H1 (cell line): ENCODE data around the gene CTAG1A. TPM values are rescaled to one million over a fixed set of nuclear protein-coding genes. Genes with fewer than 3 reads are reported as not detected.
"Not testable (repeated sequence)": the region's sequence is repeated elsewhere in the genome, so short reads cannot be mapped to it uniquely, and the experiment has no call there.

Experiments used
- CTCF ChIA-PET: fragments of 300-600 bp; sonication (Branson Sonifier 250); formaldehyde crosslinking; loops from one replicate; lab custom pipeline; 2021; ENCODE audit not compliant: partially characterized antibody; lab: Charles Lee
- POLR2A ChIA-PET: fragments of 300-600 bp; sonication (Branson Sonifier 250); formaldehyde crosslinking; loops from one replicate; lab custom pipeline; 2021; ENCODE audit warnings: inconsistent platforms; ENCODE audit not compliant: partially characterized antibody; lab: Charles Lee
- DNase-seq, 2 experiments: peaks; one replicate each; pipeline versions ENCODE4 v3.0.0 to v3.0.0-alpha.2; 2010 to 2022; ENCODE audit warnings: low spot score in 2 of 2, low read depth in 1 of 2, mixed read lengths in 1 of 2
- FAIRE-seq: peaks from 2 replicates; lab custom pipeline; 2011; peaks lifted over from hg19 to GRCh38; lab: Jason Lieb, UNC
- H2AFZ ChIP-seq: 2 replicates; pipeline ENCODE4 v1.8.1; 2012; ENCODE audit warnings: low read length, inconsistent platforms
- H2AK5ac ChIP-seq: 2 replicates; pipeline ENCODE4 v1.6.1; 2013; ENCODE audit warnings: low read depth, low read length
- H2BK120ac ChIP-seq: replicated peaks from 2 replicates; pipeline ENCODE3; 2013; ENCODE audit warnings: low read depth, low read length, inconsistent platforms
- H2BK12ac ChIP-seq: 2 replicates; pipeline ENCODE4 v1.6.1; 2013; ENCODE audit warnings: low read depth, low read length
- H2BK15ac ChIP-seq: 2 replicates; pipeline ENCODE4 v1.6.1; 2013; ENCODE audit warnings: low read length
- H2BK20ac ChIP-seq: 2 replicates; pipeline ENCODE4 v1.6.1; 2013; ENCODE audit warnings: low read length
- H2BK5ac ChIP-seq: 2 replicates; pipeline ENCODE4 v1.6.1; 2013; ENCODE audit warnings: low read depth, low read length
- H3K14ac ChIP-seq: 2 replicates; pipeline ENCODE4 v1.6.1; 2013; ENCODE audit warnings: inconsistent platforms; ENCODE audit not compliant: insufficient read length
- H3K18ac ChIP-seq: 2 replicates; pipeline ENCODE4 v1.6.1; 2013; ENCODE audit warnings: low read length; ENCODE audit errors: extremely low read depth
- H3K23ac ChIP-seq: 2 replicates; pipeline ENCODE4 v1.6.1; 2013; ENCODE audit warnings: inconsistent platforms; ENCODE audit not compliant: insufficient read length
- H3K23me2 ChIP-seq: 2 replicates; pipeline ENCODE4 v1.6.1; 2013; ENCODE audit warnings: low read depth, low read length
- H3K27ac ChIP-seq: 2 replicates; pipeline ENCODE4 v1.6.1; 2011; ENCODE audit warnings: low read depth, low read length, inconsistent platforms
- H3K27me3 ChIP-seq, 4 experiments: replicated peaks in 1 of 4; 1 replicate in 1 of 4; 2 replicates in 3 of 4; pipeline versions ENCODE4 v1.6.1 to v1.8.1; 2011 to 2013; ENCODE audit warnings: low read length in 3 of 4, mild to moderate bottlenecking in 3 of 4, inconsistent platforms in 2 of 4, mixed read lengths in 2 of 4, moderate library complexity in 1 of 4; ENCODE audit not compliant: control insufficient read depth in 3 of 4, insufficient read depth in 3 of 4; ENCODE audit errors: extremely low read depth in 1 of 4
- H3K36me3 ChIP-seq, 4 experiments: 2 replicates each; pipeline versions ENCODE4 v1.6.1 to v1.8.1; 2011 to 2013; ENCODE audit warnings: mild to moderate bottlenecking in 4 of 4, low read length in 3 of 4, moderate library complexity in 2 of 4, control low read depth in 1 of 4, inconsistent platforms in 1 of 4; ENCODE audit not compliant: insufficient read depth in 4 of 4, control insufficient read depth in 2 of 4
- H3K4ac ChIP-seq: replicated peaks from 2 replicates; pipeline ENCODE3; 2013; ENCODE audit warnings: low read length, low read depth, mixed read lengths, inconsistent platforms; ENCODE audit not compliant: insufficient read length
- H3K4me1 ChIP-seq, 4 experiments: replicated peaks in 1 of 4; 1 replicate in 1 of 4; 2 replicates in 3 of 4; pipeline versions ENCODE4 v1.6.1 to v1.8.1; 2011 to 2013; ENCODE audit warnings: low read length in 3 of 4, inconsistent platforms in 2 of 4, mixed read lengths in 1 of 4; ENCODE audit not compliant: insufficient read depth in 4 of 4, control insufficient read depth in 3 of 4
- H3K4me2 ChIP-seq, 2 experiments: 2 replicates each; pipeline versions ENCODE4 v1.6.1 to v1.8.1; 2011 to 2013; ENCODE audit warnings: low read depth in 2 of 2, low read length in 2 of 2, control low read depth in 1 of 2, inconsistent platforms in 1 of 2, mild to moderate bottlenecking in 1 of 2; ENCODE audit not compliant: insufficient read depth in 1 of 2
- H3K4me3 ChIP-seq, 4 experiments: fragments of 200-600, 300-600 bp in 1 of 4; sonication (generic), shearing (Covaris generic), sonication (Bioruptor Twin) in 1 of 4; 2 replicates each; pipeline versions ENCODE4 v1.5.1 to v1.8.1; 2011 to 2016; ENCODE audit warnings: low read length in 4 of 4, low read depth in 3 of 4, control low read depth in 2 of 4, inconsistent platforms in 2 of 4, mild to moderate bottlenecking in 2 of 4, mixed read lengths in 1 of 4, moderate library complexity in 1 of 4; ENCODE audit not compliant: insufficient read depth in 2 of 4; ENCODE audit errors: extremely low read depth in 1 of 4
- H3K56ac ChIP-seq: replicated peaks from 2 replicates; pipeline ENCODE3; 2013; ENCODE audit warnings: low read depth, mild to moderate bottlenecking, mixed read lengths, low read length, inconsistent platforms; ENCODE audit not compliant: insufficient read length
- H3K79me1 ChIP-seq: 2 replicates; pipeline ENCODE4 v1.6.1; 2013; ENCODE audit warnings: low read depth, low read length, control low read depth
- H3K79me2 ChIP-seq, 2 experiments: 2 replicates each; pipeline versions ENCODE4 v1.6.1 to v1.8.1; 2012 to 2013; ENCODE audit warnings: low read length in 2 of 2, mild to moderate bottlenecking in 2 of 2, inconsistent platforms in 1 of 2; ENCODE audit not compliant: insufficient read depth in 2 of 2, control insufficient read depth in 1 of 2
- H3K9ac ChIP-seq, 4 experiments: replicated peaks in 1 of 4; 1 replicate in 1 of 4; 2 replicates in 3 of 4; pipeline versions ENCODE4 v1.6.1 to v1.8.1; 2011 to 2013; ENCODE audit warnings: low read depth in 3 of 4, low read length in 3 of 4, control low read depth in 2 of 4, mild to moderate bottlenecking in 2 of 4, moderate library complexity in 2 of 4, inconsistent platforms in 1 of 4; ENCODE audit errors: extremely low read depth in 1 of 4
- H3K9me3 ChIP-seq, 2 experiments: 2 replicates each; pipeline versions ENCODE4 v1.6.1 to v1.8.1; 2012 to 2013; ENCODE audit warnings: mild to moderate bottlenecking in 2 of 2, moderate library complexity in 2 of 2, control low read depth in 1 of 2, inconsistent platforms in 1 of 2, low read depth in 1 of 2, low read length in 1 of 2, mixed read lengths in 1 of 2; ENCODE audit not compliant: insufficient read depth in 2 of 2
- H4K20me1 ChIP-seq, 2 experiments: replicated peaks in 1 of 2; 2 replicates each; pipeline versions ENCODE3 to v1.8.1; 2011 to 2013; ENCODE audit warnings: inconsistent platforms in 2 of 2, low read length in 2 of 2, mild to moderate bottlenecking in 1 of 2; ENCODE audit not compliant: insufficient read depth in 2 of 2, control insufficient read depth in 1 of 2
- H4K5ac ChIP-seq: 2 replicates; pipeline ENCODE4 v1.6.1; 2013; ENCODE audit warnings: low read length, low read depth, mixed read lengths, inconsistent platforms; ENCODE audit not compliant: insufficient read length
- H4K8ac ChIP-seq: 2 replicates; pipeline ENCODE4 v1.8.0; 2013; ENCODE audit warnings: mild to moderate bottlenecking, moderate library complexity, low read length, inconsistent platforms; ENCODE audit not compliant: insufficient read depth; ENCODE audit errors: extremely low read depth
- H4K91ac ChIP-seq: replicated peaks from 2 replicates; pipeline ENCODE3; 2013; ENCODE audit warnings: low read length, mixed read lengths, inconsistent platforms; ENCODE audit not compliant: insufficient read length
- WGBS, 2 experiments: shearing (Covaris generic) in 1 of 2; methylation state at CpG; one replicate each; pipeline versions ENCODE4 v1.1.6 to v1.1.7; 2013 to 2015; ENCODE audit warnings: low lambda C conversion rate in 2 of 2, mixed read lengths in 2 of 2, inconsistent platforms in 1 of 2, low coverage in 1 of 2, missing lambda C conversion rate in 1 of 2; ENCODE audit not compliant: insufficient replicate concordance in 2 of 2, insufficient coverage in 1 of 2, insufficient read length in 1 of 2; ENCODE audit errors: extremely low coverage in 1 of 2, missing lambda C conversion rate in 1 of 2; 5-methylcytosine and 5-hydroxymethylcytosine counted together
- polyA plus RNA-seq, 7 experiments: library from polyadenylated mRNA; depleted of rRNA in 3 of 7; stranded (reverse) in 5 of 7; unstranded in 2 of 7; fragments of >200 nt in 5 of 7; fragments of 200-250 nt in 2 of 7; gene quantifications; 1 replicate in 5 of 7; 2 replicates in 1 of 7; 4 replicates in 1 of 7; pipeline versions ENCODE4 v1.2.1 to v1.2.3, GENCODE V29; 2011 to 2013; ENCODE audit warnings: missing spikeins in 2 of 7, mixed read lengths in 2 of 7
- total RNA-seq: library from RNA; stranded (reverse); fragmentation: NEBNext Ultra II Directional; extraction: Animal tissue kit (Norgen Biotek cat#: 25700); gene quantifications from 2 replicates; pipeline ENCODE4 v1.2.1, GENCODE V29; 2021

Gene CTAG1A
- total and polyA plus RNA-seq, 2 of the 8 experiments (the other 6 are each of a cell fraction or from before 2014, with no cell fraction given) = not detected

- H2BK12ac ChIP-seq, CTCF ChIA-PET, H3K27me3 ChIP-seq, DNase-seq, H3K4me2 ChIP-seq, H3K4me1 ChIP-seq, POLR2A ChIA-PET, H4K8ac ChIP-seq, H2BK20ac ChIP-seq, H4K5ac ChIP-seq, H3K9ac ChIP-seq, H3K79me2 ChIP-seq, H3K18ac ChIP-seq, H3K23me2 ChIP-seq, H3K27ac ChIP-seq, H4K91ac ChIP-seq, H3K4me3 ChIP-seq, H3K36me3 ChIP-seq, H3K14ac ChIP-seq, H3K56ac ChIP-seq, H3K23ac ChIP-seq, H3K79me1 ChIP-seq, H2AFZ ChIP-seq, H3K9me3 ChIP-seq, H2AK5ac ChIP-seq, H2BK5ac ChIP-seq, H3K4ac ChIP-seq, H2BK120ac ChIP-seq, H2BK15ac ChIP-seq, H4K20me1 ChIP-seq, FAIRE-seq: not testable (repeated sequence)
- WGBS, 2 experiments = no CpG with 5 or more reads among the region's 5 CpGs
Observed at GRCh38 chrX:154628960-154629359, 44.0 kb downstream of the CTAG1A start.

GRCh38 chrX:154630949-154631348 is 46.0 kb downstream of the CTAG1A start:
- CTCF ChIA-PET, H4K8ac ChIP-seq, H3K27me3 ChIP-seq, H3K9ac ChIP-seq, H3K56ac ChIP-seq, H2AFZ ChIP-seq, H2AK5ac ChIP-seq, H3K27ac ChIP-seq, H3K4ac ChIP-seq, H3K14ac ChIP-seq, H3K9me3 ChIP-seq, H2BK20ac ChIP-seq, H3K23ac ChIP-seq, H3K23me2 ChIP-seq, H4K20me1 ChIP-seq, H3K18ac ChIP-seq, POLR2A ChIA-PET, H4K5ac ChIP-seq, H2BK5ac ChIP-seq, H2BK120ac ChIP-seq, H3K36me3 ChIP-seq, H3K4me3 ChIP-seq, FAIRE-seq, H3K79me2 ChIP-seq, H2BK15ac ChIP-seq, H3K4me2 ChIP-seq, H4K91ac ChIP-seq, H3K79me1 ChIP-seq, DNase-seq, H3K4me1 ChIP-seq, H2BK12ac ChIP-seq: not testable (repeated sequence)
- no CpG with 5 or more reads among the region's 11 CpGs for WGBS, 2 experiments
